HL-60 (cell line): Measurements from ENCODE around the gene PLA1A.

Experiments
- DNase-seq, 2 experiments: peaks; one replicate each; pipeline ENCODE4 v3.0.0-alpha.2; 2010 to 2020; ENCODE audit warnings: low read depth in 1 of 2, low spot score in 1 of 2
- H3K27ac ChIP-seq: fragments of 250-450 bp; sonication (Bioruptor Pico); replicated peaks from 2 replicates; pipeline ENCODE4 v1.5.1; 2020; ENCODE audit warnings: mild to moderate bottlenecking, moderate library complexity
- H3K27me3 ChIP-seq: fragments of 250-450 bp; sonication (Bioruptor Pico); 2 replicates; pipeline ENCODE4 v1.5.1; 2021; ENCODE audit warnings: mild to moderate bottlenecking, moderate library complexity; ENCODE audit not compliant: insufficient read depth, poor library complexity, severe bottlenecking
- H3K4me3 ChIP-seq: replicated peaks from 2 replicates; pipeline ENCODE4 v1.5.1; 2011; ENCODE audit warnings: mild to moderate bottlenecking, control low read depth, low read length; ENCODE audit not compliant: insufficient read depth
- GABPA ChIP-seq: IDR thresholded peaks from 2 replicates; pipeline ENCODE4 v1.6.1; 2012; ENCODE audit warnings: low read depth
- POLR2AphosphoS5 ChIP-seq: IDR thresholded peaks from 2 replicates; pipeline ENCODE4 v1.6.1; 2012; ENCODE audit warnings: low read depth
- SPI1 ChIP-seq: IDR thresholded peaks from 2 replicates; pipeline ENCODE4 v1.6.1; 2012; ENCODE audit warnings: low read depth, mild to moderate bottlenecking, borderline replicate concordance
- TF ChIP-seq, protein P1 (sequence below): IDR thresholded peaks from one replicate; pipeline ENCODE4 v1.5.1; 2011; ENCODE audit warnings: low read length, control low read depth, inconsistent platforms; ENCODE audit not compliant: insufficient read depth
- TF ChIP-seq, protein P2 (sequence below): IDR thresholded peaks from 2 replicates; pipeline ENCODE4 v1.6.1; 2012; ENCODE audit warnings: low read depth; ENCODE audit not compliant: insufficient replicate concordance

The PLA1A gene

DNA sequence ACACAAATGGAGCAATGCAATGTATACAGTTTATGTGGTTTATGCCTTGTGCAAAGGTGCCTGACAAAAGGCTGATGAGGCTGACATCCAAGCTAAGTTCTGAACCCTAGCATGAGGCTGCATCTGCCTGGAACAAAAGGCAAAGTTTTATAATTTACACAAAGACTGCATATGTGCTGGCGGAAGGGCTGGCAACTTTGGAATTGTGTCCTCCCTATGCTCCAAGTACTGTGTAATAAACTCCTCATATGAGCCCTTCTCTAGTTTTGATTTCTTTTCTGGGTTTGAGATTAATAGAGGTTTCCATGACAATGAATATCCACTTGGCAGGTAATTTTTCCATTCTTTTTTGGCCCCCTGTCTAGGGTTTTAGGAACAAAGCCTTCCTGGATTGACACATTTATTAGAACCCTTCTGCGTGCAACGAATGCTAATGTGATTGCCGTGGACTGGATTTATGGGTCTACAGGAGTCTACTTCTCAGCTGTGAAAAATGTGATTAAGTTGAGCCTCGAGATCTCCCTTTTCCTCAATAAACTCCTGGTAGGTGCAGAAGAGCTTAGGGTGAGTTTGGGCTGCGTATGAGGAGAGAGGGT is 10.8 kb downstream of the PLA1A start:
- TF ChIP-seq SPI1 (no peak), GABPA (no peak), POLR2AphosphoS5 (no peak)
- TF ChIP-seq, protein P1, sequence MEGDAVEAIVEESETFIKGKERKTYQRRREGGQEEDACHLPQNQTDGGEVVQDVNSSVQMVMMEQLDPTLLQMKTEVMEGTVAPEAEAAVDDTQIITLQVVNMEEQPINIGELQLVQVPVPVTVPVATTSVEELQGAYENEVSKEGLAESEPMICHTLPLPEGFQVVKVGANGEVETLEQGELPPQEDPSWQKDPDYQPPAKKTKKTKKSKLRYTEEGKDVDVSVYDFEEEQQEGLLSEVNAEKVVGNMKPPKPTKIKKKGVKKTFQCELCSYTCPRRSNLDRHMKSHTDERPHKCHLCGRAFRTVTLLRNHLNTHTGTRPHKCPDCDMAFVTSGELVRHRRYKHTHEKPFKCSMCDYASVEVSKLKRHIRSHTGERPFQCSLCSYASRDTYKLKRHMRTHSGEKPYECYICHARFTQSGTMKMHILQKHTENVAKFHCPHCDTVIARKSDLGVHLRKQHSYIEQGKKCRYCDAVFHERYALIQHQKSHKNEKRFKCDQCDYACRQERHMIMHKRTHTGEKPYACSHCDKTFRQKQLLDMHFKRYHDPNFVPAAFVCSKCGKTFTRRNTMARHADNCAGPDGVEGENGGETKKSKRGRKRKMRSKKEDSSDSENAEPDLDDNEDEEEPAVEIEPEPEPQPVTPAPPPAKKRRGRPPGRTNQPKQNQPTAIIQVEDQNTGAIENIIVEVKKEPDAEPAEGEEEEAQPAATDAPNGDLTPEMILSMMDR, result no peak
- TF ChIP-seq, protein P2, sequence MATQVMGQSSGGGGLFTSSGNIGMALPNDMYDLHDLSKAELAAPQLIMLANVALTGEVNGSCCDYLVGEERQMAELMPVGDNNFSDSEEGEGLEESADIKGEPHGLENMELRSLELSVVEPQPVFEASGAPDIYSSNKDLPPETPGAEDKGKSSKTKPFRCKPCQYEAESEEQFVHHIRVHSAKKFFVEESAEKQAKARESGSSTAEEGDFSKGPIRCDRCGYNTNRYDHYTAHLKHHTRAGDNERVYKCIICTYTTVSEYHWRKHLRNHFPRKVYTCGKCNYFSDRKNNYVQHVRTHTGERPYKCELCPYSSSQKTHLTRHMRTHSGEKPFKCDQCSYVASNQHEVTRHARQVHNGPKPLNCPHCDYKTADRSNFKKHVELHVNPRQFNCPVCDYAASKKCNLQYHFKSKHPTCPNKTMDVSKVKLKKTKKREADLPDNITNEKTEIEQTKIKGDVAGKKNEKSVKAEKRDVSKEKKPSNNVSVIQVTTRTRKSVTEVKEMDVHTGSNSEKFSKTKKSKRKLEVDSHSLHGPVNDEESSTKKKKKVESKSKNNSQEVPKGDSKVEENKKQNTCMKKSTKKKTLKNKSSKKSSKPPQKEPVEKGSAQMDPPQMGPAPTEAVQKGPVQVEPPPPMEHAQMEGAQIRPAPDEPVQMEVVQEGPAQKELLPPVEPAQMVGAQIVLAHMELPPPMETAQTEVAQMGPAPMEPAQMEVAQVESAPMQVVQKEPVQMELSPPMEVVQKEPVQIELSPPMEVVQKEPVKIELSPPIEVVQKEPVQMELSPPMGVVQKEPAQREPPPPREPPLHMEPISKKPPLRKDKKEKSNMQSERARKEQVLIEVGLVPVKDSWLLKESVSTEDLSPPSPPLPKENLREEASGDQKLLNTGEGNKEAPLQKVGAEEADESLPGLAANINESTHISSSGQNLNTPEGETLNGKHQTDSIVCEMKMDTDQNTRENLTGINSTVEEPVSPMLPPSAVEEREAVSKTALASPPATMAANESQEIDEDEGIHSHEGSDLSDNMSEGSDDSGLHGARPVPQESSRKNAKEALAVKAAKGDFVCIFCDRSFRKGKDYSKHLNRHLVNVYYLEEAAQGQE, result no peak
- no peak overlapping the region for H3K27ac ChIP-seq

DNA sequence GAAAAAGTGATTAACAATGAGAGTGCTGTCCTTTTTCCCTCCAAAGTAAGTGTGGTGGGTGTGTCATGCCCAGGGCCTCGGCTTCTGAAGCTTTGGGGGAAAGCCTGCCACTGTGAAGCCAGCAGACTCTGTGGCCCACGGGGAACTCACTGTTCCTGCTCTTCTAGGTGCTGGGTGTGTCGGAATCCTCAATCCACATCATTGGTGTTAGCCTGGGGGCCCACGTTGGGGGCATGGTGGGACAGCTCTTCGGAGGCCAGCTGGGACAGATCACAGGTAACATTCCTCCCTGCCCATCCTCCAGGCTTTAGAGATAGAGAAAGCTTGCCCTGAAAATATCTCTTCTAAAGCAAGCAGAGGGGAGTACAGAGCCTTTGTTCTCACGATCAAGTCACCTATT is 11.6 kb downstream of the PLA1A start:
- H3K4me3 ChIP-seq, result no peak overlapping the region
- no peak for DNase-seq
- H3K27ac ChIP-seq, result no peak overlapping the region
- TF ChIP-seq SPI1 (no peak), GABPA (no peak), POLR2AphosphoS5 (no peak)
- TF ChIP-seq, protein P1, result no peak
- TF ChIP-seq, protein P2, result no peak
- H3K27me3 ChIP-seq, result no peaks in the 10 kb centered on the region

More for the DNA sequence above, 10.8 kb downstream of the PLA1A start:
- no peak overlapping the region for H3K4me3 ChIP-seq
- no peak for DNase-seq
- no peaks in the 10 kb centered on the region for H3K27me3 ChIP-seq

DNA sequence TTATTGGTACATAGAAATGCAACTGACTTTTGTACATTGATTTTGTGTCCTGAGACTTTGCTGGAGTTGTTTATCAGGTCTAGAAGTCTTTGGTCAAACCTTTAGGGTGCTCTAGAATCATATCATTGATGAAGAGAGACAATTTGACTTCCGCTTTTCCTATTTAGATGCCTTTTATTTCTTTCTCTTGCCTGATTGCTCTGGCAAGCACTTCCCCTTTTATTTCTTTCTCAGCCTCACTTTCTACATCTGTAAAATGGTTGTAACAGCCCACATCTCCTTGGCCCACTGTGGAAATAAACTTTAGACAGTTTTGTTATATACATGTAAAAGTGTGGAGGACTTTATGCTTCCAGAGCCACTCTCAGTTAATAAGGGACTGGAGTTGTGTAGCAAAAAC is 14.0 kb downstream of the PLA1A start:
- TF ChIP-seq, protein P1, result no peak
- TF ChIP-seq SPI1 (peak; percentile 66), POLR2AphosphoS5 (no peak), GABPA (no peak)
- TF ChIP-seq, protein P2, result no peak
- no peaks in the 10 kb centered on the region for H3K27me3 ChIP-seq
- DNase-seq, result no peak
- no peak overlapping the region for H3K4me3 ChIP-seq
- H3K27ac ChIP-seq, result no peak overlapping the region
